HG03280 (cell line): ENCODE measurements around the gene MAGEA3.
"Not testable (repeated sequence)": the region's sequence is repeated elsewhere in the genome, so short reads cannot be mapped to it uniquely, and the experiment has no call there.

Experiments
- ATAC-seq: cut with Tn5 transposase; IDR thresholded peaks from one replicate; pipeline ENCODE4 v1.9.1; 2021; ENCODE audit warnings: mild to moderate bottlenecking, moderate library complexity; ENCODE audit not compliant: unreplicated experiment

Gene MAGEA3

DNA sequence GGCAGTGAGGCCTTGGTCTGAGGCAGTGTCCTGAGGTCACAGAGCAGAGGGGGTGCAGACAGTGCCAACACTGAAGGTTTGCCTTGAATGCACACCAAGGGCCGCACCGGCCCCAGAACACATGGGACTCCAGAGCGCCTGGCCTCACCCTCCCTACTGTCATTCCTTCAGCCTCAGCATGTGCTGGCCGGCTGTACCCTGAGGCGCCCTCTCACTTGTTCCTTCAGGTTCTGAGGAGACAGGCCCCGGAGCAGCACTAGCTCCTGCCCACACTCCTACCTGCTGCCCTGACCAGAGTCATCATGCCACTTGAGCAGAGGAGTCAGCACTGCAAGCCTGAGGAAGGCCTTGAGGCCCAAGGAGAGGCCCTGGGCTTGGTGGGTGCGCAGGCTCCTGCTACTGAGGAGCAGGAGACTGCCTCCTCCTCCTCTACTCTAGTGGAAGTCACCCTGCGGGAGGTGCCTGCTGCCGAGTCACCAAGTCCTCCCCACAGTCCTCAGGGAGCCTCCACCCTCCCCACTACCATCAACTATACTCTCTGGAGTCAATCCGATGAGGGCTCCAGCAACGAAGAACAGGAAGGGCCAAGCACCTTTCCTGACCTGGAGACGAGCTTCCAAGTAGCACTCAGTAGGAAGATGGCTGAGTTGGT is 37.4 kb downstream of the MAGEA3 start:
- no peak for ATAC-seq

DNA sequence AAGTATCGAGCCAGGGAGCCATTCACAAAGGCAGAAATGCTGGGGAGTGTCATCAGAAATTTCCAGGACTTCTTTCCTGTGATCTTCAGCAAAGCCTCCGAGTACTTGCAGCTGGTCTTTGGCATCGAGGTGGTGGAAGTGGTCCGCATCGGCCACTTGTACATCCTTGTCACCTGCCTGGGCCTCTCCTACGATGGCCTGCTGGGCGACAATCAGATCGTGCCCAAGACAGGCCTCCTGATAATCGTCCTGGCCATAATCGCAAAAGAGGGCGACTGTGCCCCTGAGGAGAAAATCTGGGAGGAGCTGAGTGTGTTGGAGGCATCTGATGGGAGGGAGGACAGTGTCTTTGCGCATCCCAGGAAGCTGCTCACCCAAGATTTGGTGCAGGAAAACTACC is 37.9 kb downstream of the MAGEA3 start:
- not testable (repeated sequence) for ATAC-seq

DNA sequence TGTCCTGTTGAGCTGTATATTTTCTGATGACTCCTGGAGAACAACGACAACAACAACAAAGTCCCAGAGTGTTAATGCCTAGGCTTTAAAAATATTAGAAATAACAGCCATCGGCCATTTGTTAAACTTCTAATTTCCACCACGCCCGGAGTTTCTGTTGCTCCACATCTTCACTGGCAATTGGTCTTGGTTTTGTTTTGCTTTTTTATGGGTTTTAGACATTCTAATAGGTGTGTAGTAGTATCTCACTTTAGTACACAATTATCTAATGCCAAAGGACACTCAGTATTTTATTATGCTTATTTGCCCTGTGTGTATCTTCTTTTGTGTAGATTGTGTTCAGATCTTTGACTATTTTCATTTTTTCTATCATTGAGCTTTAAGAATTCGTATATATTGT is 40.0 kb downstream of the MAGEA3 start:
- no peak for ATAC-seq
